Esophagus muscularis mucosa (tissue), 4 donors: ENCODE measurements around the gene MBD3L2. TPM values are rescaled to one million over a fixed set of nuclear protein-coding genes. Genes with fewer than 3 reads are reported as not detected.
"Not testable (repeated sequence)": the region's sequence is repeated elsewhere in the genome, so short reads cannot be mapped to it uniquely, and the experiment has no call there.

Experiments used
- DNase-seq: peaks from one replicate; pipeline ENCODE4 v3.0.0-alpha.2; 2017; ENCODE audit errors: extremely low spot score
- H3K27ac ChIP-seq, 4 donors: fragments of 200-600 bp; sonication (generic); replicated peaks in 1 of 4; 1 replicate in 3 of 4; 2 replicates in 1 of 4; pipeline ENCODE4 v1.5.1; 2016 to 2019; ENCODE audit warnings: mild to moderate bottlenecking in 1 of 4
- H3K27me3 ChIP-seq, 4 donors: fragments of 200-600 bp; sonication (generic); one replicate each; pipeline versions ENCODE4 v1.5.1 to v1.6.0; 2016 to 2019
- H3K36me3 ChIP-seq, 4 donors: fragments of 200-600 bp; sonication (generic); one replicate each; pipeline ENCODE4 v1.5.1; 2016 to 2019
- H3K4me1 ChIP-seq, 4 donors: fragments of 200-600 bp; sonication (generic); one replicate each; pipeline ENCODE4 v1.5.1; 2016 to 2019
- H3K4me3 ChIP-seq, 4 donors: fragments of 200-600 bp; sonication (generic); 1 replicate in 2 of 4; 2 replicates in 2 of 4; pipeline ENCODE4 v1.5.1; 2016 to 2019; ENCODE audit warnings: mild to moderate bottlenecking in 4 of 4, moderate library complexity in 1 of 4
- H3K9me3 ChIP-seq, 4 donors: fragments of 200-600 bp; sonication (generic); 1 replicate in 3 of 4; 2 replicates in 1 of 4; pipeline ENCODE4 v1.5.1; 2016 to 2019
- EP300 ChIP-seq: sonication (generic); formaldehyde crosslinking; IDR thresholded peaks from one replicate; pipeline ENCODE4 v1.6.1; 2017; ENCODE audit warnings: antibody characterized with exemption
- POLR2A ChIP-seq: fragments of 450-650 bp; IDR thresholded peaks from one replicate; pipeline ENCODE4 v1.6.1; 2017; ENCODE audit warnings: antibody characterized with exemption, moderate library complexity, mild to moderate bottlenecking, low read depth
- POLR2AphosphoS5 ChIP-seq, 2 donors: sonication (generic); formaldehyde crosslinking; IDR thresholded peaks; one replicate each; pipeline ENCODE4 v1.6.1; 2017; ENCODE audit warnings: antibody characterized with exemption in 2 of 2
- WGBS: methylation state at CpG from one replicate; pipeline ENCODE4 v1.1.5; 2018; 5-methylcytosine and 5-hydroxymethylcytosine counted together
- intact Hi-C: fragments of 100-400 bp; cut with DNase I; formaldehyde crosslinking; loops from one replicate; pipeline ENCODE4 v1.15.1; 2023
- total RNA-seq, 4 donors: library from RNA; depleted of rRNA; stranded (reverse); fragments of >200 nt; gene quantifications; one replicate each; pipeline versions ENCODE4 v1.1.0 to v1.2.1, GENCODE V29; 2016
- TF ChIP-seq, protein P1 (sequence below), 3 experiments: fragments of 200-600 bp in 2 of 3; fragments of 450-650 bp in 1 of 3; sonication (generic) in 2 of 3; IDR thresholded peaks; one replicate each; pipeline ENCODE4 v1.5.1; 2017 to 2019; ENCODE audit warnings: antibody characterized with exemption in 3 of 3, mild to moderate bottlenecking in 2 of 3, moderate library complexity in 1 of 3

The MBD3L2 gene
- total RNA-seq, 4 donors from 2014 or later: not detected

GRCh38 chr19:7006135-7006704, 42.9 kb upstream of the MBD3L2 start:
- intact Hi-C loops: no loop called here
- no peaks in the 10 kb centered on the region for H3K9me3 ChIP-seq
- TF ChIP-seq POLR2A (no peak), POLR2AphosphoS5 (IDR thresholded peaks at IDR 0.05) (no peak)
- WGBS: 72% methylated on average over 11 of the region's 11 CpGs
- H3K4me3 ChIP-seq: no peak overlapping the region
- no peaks in the 10 kb centered on the region for H3K36me3 ChIP-seq
- no peak for DNase-seq
- peaks cover 0 to 10% (median 0%) of the 10 kb centered on the region in 4 donors for H3K27me3 ChIP-seq
- no peak overlapping the region for H3K27ac ChIP-seq
- H3K4me1 ChIP-seq: no peaks in the 10 kb centered on the region

DNA sequence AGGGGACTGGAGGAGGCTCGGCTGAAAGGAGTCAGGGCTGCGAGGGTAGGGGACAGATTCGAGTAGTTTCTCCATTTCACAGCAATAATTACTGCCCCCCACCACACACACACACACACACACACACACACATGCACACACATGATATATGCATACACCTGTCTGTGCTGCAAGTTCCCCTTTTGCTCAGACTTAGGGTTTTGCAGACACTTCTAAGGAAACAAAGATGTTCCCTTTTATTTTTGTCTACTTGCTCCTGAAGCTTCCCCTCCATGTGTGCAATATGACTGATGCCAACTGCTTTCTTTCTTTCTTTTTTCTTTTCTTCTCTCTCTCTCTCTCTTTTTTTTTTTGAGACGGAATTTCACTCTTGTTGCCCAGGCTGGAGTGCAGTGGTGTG, 41.3 kb upstream of the MBD3L2 start:
- Histone ChIP-seq H3K4me3 (no peak overlapping the region), H3K9me3 (no peaks in the 10 kb centered on the region), H3K27ac (no peak overlapping the region), H3K36me3 (no peaks in the 10 kb centered on the region), H3K27me3 (peaks cover 0 to 3% (median 0%) of the 10 kb centered on the region in 4 donors), H3K4me1 (no peaks in the 10 kb centered on the region)
- TF ChIP-seq EP300 (no peak), POLR2A (no peak), POLR2AphosphoS5 (IDR thresholded peaks at IDR 0.05) (no peak)
- TF ChIP-seq, protein P1, sequence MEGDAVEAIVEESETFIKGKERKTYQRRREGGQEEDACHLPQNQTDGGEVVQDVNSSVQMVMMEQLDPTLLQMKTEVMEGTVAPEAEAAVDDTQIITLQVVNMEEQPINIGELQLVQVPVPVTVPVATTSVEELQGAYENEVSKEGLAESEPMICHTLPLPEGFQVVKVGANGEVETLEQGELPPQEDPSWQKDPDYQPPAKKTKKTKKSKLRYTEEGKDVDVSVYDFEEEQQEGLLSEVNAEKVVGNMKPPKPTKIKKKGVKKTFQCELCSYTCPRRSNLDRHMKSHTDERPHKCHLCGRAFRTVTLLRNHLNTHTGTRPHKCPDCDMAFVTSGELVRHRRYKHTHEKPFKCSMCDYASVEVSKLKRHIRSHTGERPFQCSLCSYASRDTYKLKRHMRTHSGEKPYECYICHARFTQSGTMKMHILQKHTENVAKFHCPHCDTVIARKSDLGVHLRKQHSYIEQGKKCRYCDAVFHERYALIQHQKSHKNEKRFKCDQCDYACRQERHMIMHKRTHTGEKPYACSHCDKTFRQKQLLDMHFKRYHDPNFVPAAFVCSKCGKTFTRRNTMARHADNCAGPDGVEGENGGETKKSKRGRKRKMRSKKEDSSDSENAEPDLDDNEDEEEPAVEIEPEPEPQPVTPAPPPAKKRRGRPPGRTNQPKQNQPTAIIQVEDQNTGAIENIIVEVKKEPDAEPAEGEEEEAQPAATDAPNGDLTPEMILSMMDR (IDR thresholded peaks at IDR 0.05): no peak
- 72% methylated on average over 4 of the region's 4 CpGs for WGBS
- DNase-seq: no peak
- intact Hi-C loops: no loop called here

DNA sequence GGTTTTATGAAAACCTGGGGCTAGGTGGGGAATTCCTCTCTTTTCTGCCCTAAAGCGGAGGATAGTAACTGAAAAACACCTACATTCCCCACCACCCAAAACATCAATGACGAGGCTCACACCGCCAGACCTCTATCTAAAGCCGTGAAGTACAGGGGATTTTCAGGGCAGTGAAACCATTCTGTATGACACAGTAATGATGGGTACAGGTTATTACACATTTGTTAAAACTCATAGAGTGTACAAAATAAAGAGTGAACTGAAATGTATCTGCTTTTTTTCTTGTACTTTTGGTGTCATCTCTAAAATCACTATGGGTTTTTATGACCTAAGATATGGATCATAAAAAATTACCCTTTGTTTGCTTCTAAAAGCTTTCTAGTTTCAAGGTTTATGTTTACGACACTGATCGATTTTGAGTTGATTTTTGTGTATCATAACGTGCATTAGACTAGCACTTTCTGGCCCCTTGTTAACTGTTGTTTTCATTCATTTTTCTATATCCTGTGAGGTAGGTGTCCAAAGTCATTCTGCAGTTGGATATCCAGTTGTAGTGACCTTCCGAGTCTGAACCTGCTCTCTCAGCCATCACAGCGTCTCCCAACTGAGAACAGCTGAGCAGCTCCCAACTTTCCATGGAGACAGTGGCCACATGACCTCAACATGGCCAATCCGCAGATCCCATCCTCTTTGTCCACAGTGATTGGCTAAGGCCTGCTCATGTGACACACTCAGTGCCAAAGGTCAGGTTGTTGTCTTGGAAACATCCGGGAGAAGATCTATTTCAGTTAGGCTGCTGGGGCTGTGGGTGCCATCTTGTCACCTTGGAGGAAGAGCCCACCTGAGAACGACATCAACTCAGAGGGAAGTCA, 38.2 kb upstream of the MBD3L2 start:
- peaks cover 0 to 6% (median 0%) of the 10 kb centered on the region in 4 donors for H3K9me3 ChIP-seq
- no peak overlapping the region for H3K27ac ChIP-seq
- WGBS: 83% methylated on average over 11 of the region's 12 CpGs
- H3K27me3 ChIP-seq: no peaks in the 10 kb centered on the region
- H3K36me3 ChIP-seq: no peaks in the 10 kb centered on the region
- intact Hi-C loops: no loop called here
- TF ChIP-seq EP300 (no peak), POLR2AphosphoS5 (IDR thresholded peaks at IDR 0.05) (no peak), POLR2A (no peak)
- TF ChIP-seq, protein P1 (IDR thresholded peaks at IDR 0.05): no peak
- DNase-seq: no peak
- H3K4me3 ChIP-seq: no peak overlapping the region
- H3K4me1 ChIP-seq: no peaks in the 10 kb centered on the region

GRCh38 chr19:7013678-7014077, 35.4 kb upstream of the MBD3L2 start:
- Histone ChIP-seq H3K4me3 (no peak overlapping the region), H3K27ac (no peak overlapping the region), H3K27me3 (peaks cover 0 to 5% (median 0%) of the 10 kb centered on the region in 4 donors), H3K9me3 (peaks cover 0 to 6% (median 0%) of the 10 kb centered on the region in 4 donors), H3K4me1 (no peaks in the 10 kb centered on the region), H3K36me3 (no peaks in the 10 kb centered on the region)
- intact Hi-C loops: no loop called here
- no peak for DNase-seq
- TF ChIP-seq POLR2AphosphoS5 (IDR thresholded peaks at IDR 0.05) (no peak), POLR2A (no peak), EP300 (no peak)
- TF ChIP-seq, protein P1 (IDR thresholded peaks at IDR 0.05): no peak
- whole genome bisulfite sequencing: 76% methylated on average over 4 of the region's 4 CpGs

DNA sequence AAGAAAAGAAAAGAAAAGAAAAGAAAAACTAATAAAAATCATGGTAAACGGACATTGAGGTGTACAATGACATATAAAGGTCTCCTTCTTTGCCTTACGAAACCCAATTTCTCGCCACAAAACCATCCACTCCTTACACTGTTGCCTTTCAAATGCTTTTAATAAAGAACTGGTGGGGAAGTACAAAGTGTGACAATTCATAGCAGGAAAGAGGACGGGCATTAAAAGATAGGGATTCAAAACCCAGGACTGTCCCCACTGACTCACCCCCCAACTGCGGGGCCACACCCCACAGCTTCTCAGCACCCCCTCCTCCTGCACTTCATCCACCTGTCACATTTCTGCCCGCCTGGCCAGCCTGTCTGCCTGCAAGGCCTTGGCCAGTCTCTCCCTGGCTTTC, 30.3 kb upstream of the MBD3L2 start:
- Histone ChIP-seq H3K9me3 (peaks cover 0 to 6% (median 0%) of the 10 kb centered on the region in 4 donors), H3K4me1 (no peaks in the 10 kb centered on the region), H3K27me3 (peaks cover 0 to 5% (median 0%) of the 10 kb centered on the region in 4 donors), H3K27ac (no peak overlapping the region), H3K4me3 (no peak overlapping the region), H3K36me3 (no peaks in the 10 kb centered on the region)
- TF ChIP-seq, protein P1 (IDR thresholded peaks at IDR 0.05): no peak
- TF ChIP-seq EP300: no peak
- TF ChIP-seq POLR2AphosphoS5 (IDR thresholded peaks at IDR 0.05): no peak
- intact Hi-C loops: no loop called here
- DNase-seq: no peak
- 85% methylated on average over 5 of the region's 6 CpGs for WGBS

DNA sequence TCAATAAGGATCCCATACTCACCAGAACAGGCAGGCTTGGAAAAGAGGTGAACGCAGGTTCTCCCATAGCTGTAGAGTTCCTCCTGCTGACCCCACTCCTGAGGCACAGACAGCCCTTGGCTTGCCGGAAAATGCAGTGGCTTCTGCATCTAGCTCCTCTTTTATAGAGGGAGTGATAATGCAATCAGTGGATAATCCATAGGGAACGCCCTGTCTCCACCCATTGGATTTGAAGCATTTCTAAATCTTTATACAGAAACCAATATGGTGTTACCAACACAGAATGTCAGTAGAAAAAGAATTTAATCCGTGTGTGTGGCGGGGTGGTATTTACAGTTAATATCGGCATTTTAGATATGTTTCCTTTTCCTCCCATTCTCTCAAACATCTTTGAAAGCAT, 27.8 kb upstream of the MBD3L2 start, which contains the start of gene MBD3L2B:
TSS of gene MBD3L2B (minus strand) at position 101 of the 400 bp plus-strand sequence. CDS start at position 67, 34 bp downstream.
- H3K4me3 ChIP-seq, H3K36me3 ChIP-seq, H3K27ac ChIP-seq, H3K9me3 ChIP-seq, H3K27me3 ChIP-seq, DNase-seq, intact Hi-C loops, H3K4me1 ChIP-seq: not testable (repeated sequence)
- no CpG with 5 or more reads among the region's 6 CpGs for WGBS

GRCh38 chr19:7028790-7029189, 20.3 kb upstream of the MBD3L2 start:
- H3K36me3 ChIP-seq, DNase-seq, H3K27me3 ChIP-seq, intact Hi-C loops, H3K27ac ChIP-seq, H3K4me3 ChIP-seq, H3K9me3 ChIP-seq, H3K4me1 ChIP-seq: not testable (repeated sequence)
- no CpG with 5 or more reads among the region's 1 CpG for WGBS

DNA sequence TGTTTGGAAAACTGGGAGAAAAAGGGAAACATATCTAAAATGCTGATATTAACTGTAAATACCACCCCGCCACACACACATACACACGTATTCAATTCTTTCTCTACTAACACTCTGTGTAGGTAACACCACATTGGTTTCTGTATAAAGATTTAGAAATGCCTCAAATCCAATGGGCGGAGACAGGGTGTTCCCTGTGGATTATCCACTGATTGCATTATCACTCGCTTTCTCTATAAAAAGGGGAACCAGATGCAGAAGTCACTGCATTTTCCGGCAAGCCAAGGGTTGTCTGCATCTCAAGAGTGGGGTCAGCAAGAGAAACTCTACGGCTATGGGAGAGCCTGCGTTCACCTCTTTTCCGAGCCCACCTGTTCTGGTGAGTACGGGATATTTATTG, 18.8 kb upstream of the MBD3L2 start, which contains the start of gene MBD3L5:
TSS of gene MBD3L5 (plus strand) at position 301 of the 400 bp plus-strand sequence. CDS start at position 335, 34 bp downstream.
- H3K4me3 ChIP-seq, intact Hi-C loops, H3K4me1 ChIP-seq, H3K27ac ChIP-seq, DNase-seq, H3K27me3 ChIP-seq, H3K36me3 ChIP-seq, H3K9me3 ChIP-seq: not testable (repeated sequence)
- WGBS: no CpG with 5 or more reads among the region's 9 CpGs
